Measurements from ENCODE around the gene S1PR5.
"Not testable (repeated sequence)": the region's sequence is repeated elsewhere in the genome, so short reads cannot be mapped to it uniquely, and the experiment has no call there.

Gene S1PR5, protein sequence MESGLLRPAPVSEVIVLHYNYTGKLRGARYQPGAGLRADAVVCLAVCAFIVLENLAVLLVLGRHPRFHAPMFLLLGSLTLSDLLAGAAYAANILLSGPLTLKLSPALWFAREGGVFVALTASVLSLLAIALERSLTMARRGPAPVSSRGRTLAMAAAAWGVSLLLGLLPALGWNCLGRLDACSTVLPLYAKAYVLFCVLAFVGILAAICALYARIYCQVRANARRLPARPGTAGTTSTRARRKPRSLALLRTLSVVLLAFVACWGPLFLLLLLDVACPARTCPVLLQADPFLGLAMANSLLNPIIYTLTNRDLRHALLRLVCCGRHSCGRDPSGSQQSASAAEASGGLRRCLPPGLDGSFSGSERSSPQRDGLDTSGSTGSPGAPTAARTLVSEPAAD

GRCh38 chr19:10517361-10517759, at the start of gene S1PR5:
TSS of gene S1PR5 (minus strand) at chr19:10517447. CDS start at chr19:10515011, 2,436 bp downstream.
- DNase-seq = no peak

- peak; percentile 42 for DNase-seq
These were observed 49.6 kb upstream of the S1PR5 start for GRCh38 chr19:10566658-10567410.

GRCh38 chr19:10566408-10566657, 49.1 kb upstream of the S1PR5 start:
- no peak for DNase-seq

GRCh38 chr19:10565567-10566407, 48.5 kb upstream of the S1PR5 start, which contains the start of gene KRI1:
TSS of gene KRI1 (minus strand) at chr19:10566010. CDS start at chr19:10565999, 11 bp downstream.
- peak; percentile 96 for DNase-seq

DNA sequence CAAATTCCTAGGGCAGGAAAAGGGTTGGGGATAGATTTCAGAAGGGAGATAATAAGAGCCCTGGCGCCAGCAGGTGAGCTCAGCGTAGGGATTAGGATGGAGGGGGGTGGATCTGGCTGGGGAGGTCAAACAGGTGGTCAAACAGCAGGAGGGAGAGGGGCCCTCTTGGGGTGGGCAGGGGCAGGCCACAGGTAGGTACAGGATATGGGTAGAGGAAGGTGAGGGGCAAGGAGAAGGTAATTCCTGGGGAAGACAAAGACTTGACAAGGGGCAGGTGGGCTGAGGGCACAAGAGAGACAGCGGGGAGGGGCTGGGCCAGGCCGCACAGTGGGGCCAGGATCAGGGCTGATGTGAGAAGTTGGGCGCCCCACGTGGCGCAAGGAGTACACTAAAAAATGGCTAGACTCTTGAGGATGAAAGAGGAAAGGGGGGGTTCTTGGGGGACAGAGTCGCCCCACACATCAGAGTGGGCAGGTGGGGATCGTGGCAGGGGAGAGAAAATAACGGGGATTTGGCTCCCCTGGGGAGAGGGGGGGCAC, 47.9 kb upstream of the S1PR5 start:
- DNase-seq = peak; percentile 8

GRCh38 chr19:10562609-10563008, 45.4 kb upstream of the S1PR5 start:
- no peak for DNase-seq

DNA sequence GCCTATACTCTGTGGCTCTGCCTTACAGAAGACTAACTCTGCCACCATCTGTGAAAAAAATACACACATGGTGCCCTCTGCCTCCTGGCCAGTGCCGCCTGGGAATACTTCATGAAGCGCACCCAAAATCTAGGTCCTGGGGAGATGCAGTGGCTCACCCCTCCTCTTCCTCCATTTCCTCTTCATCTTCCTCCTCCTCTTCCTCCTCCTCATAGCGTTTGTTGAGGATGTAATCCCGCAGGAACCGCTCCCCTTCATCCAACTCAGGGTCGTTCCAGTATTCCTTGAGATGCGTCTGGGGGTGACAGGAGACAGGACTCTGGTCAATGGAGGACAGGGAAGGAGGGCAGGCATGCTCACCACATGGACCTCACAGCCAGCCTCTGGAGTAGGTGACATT, 42.9 kb upstream of the S1PR5 start:
- DNase-seq = no peak

GRCh38 chr19:10557603-10558197, 40.5 kb upstream of the S1PR5 start:
- no peak for DNase-seq

- no peak for DNase-seq
These were observed 38.3 kb upstream of the S1PR5 start for GRCh38 chr19:10555610-10555973.

DNA sequence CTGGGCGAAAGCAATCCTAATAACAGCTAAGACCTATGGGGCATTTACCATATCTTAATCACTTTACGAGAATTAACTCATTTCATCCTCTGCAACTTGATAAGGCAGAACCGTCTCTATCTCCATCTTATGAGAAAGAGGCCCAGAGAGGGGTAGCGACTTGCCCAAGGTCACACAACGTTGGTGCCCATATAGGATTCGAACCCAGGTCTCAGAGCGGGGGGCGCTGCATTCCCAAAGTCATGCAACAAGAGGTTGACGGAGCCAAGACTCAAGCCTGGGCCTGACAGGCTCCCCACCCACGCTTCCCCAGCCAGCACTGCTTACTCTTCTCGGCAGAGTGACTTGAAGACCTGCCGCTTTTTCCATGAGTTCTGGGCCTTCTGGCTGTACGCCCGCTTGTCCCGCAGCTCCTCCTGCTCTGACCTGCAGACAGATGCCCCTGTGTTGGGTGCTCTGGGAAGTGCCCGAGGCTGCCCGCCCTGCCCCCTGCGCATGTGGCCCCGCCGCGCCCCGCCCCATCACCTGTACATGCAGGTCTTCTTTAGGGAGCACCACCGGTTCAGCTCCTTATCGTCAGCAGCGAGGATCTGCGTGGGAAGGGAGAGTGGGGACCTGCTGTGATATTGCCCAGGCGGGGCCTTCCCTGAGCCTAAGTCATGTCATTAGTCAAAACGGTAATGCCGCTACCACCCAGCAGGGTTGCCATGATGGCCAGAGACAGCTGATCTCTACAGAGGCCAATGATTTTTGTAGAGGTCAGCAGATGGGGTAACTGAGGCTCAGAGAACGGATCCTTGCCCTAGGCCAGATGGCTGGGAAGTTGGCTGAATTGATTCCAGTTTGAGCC, 37.7 kb upstream of the S1PR5 start:
- no peak for DNase-seq

DNA sequence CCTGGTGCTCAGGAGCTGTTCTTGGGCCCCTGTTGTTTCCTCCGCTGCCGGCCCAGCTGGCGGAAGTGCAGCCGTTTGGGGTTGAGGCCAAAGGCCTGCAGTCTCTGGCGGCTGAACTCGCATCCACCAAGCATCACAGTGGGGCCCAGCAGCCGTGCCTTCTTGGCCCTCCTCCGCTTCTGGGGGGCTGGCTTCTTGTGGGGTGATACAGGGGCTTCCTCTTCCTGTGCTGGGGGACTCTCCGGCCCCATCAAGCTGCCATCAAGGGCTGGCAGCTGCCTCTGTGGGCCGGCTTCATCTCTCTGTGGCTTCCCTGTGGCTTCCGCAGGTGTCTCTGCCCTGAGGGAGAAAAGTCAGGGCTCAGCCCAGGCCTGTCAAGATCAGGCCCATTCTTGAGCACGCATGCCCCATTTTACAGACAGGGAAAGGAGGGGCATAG, 36.7 kb upstream of the S1PR5 start:
- peak; percentile 86 for DNase-seq

- no peak for DNase-seq
These were observed 35.9 kb upstream of the S1PR5 start for GRCh38 chr19:10553087-10553667.

- DNase-seq = no peak
These were observed 35.3 kb upstream of the S1PR5 start for GRCh38 chr19:10552510-10553053.

GRCh38 chr19:10551698-10552301, 34.6 kb upstream of the S1PR5 start:
- no peak for DNase-seq

DNA sequence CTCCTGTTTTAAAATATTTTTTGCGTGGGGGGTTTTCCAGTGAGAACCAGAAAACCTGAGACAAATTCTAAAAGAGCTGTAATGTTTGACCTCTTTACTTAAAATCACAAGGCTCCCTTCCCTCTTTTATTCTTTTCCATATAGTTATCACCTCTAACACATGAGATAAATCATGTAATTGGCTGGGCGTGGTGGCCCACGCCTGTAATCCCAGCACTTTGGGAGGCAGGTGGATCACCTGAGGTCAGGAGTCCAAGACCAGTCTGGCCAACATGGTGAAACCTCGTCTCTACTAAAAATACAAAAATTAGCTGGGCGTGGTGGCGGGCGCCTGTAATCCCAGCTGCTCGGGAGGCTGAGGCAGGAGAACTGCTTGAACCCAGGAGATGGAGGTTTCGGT, 33.8 kb upstream of the S1PR5 start:
- not testable (repeated sequence) for DNase-seq

DNA sequence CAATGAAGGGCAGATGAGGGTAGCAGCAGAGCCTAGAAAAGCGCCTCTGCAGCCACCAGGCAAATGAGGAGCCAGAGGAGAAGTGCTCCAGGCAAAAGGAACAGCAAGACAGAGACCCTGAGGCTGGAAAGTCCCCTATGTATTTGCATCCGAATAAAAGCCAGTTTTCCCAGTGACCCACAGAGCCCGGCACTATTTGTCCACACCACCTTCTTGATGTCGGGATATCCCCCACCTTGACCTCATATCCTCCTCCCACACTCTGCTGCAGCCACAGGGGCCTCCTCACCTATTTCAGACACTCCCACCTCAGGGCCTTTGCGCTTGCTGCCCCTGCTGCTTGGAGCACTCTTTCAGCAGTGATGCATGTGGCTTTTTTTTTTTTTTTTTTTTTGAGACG, 33.1 kb upstream of the S1PR5 start:
- no peak for DNase-seq

DNA sequence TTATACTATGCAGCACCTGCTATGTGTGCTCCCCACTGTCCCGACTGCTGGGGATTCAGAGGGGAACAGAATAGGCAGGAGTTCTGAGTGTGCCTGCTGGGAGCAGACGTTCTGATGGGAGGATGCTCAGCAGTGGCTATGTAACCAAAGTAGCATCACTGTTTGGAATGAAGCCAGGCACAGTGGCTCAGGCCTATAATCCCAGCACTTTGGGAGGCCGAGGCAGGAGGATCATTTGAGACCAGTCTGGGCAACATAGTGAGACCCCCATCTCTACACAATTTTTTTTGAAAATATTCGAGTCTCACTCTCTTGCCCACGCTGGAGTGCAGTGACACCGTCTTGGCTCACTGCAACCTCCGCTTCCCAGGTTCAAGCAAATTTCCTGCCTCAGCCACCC, 32.5 kb upstream of the S1PR5 start:
- no peak for DNase-seq

- DNase-seq = no peak
These were observed 31.6 kb upstream of the S1PR5 start for GRCh38 chr19:10548746-10549276.

GRCh38 chr19:10546817-10547216, 29.6 kb upstream of the S1PR5 start:
- DNase-seq = no peak

- no peak for DNase-seq
These were observed 27.6 kb upstream of the S1PR5 start for GRCh38 chr19:10544753-10545251.

Measured in GF-D8 (cell line).